GM12872 (cell line): ENCODE measurements around the gene CSTB.

ENCODE experiments used
- CTCF ChIP-seq: IDR thresholded peaks from 3 replicates; pipeline ENCODE4 v1.5.1; 2011; ENCODE audit warnings: low read depth, mild to moderate bottlenecking, low read length, moderate library complexity; ENCODE audit not compliant: insufficient read depth

The CSTB gene

GRCh38 chr21:43755820-43756594 lies 20.1 kb downstream of the CSTB start:
- no peak for TF ChIP-seq CTCF

GRCh38 chr21:43754948-43755781 lies 20.9 kb downstream of the CSTB start:
- TF ChIP-seq CTCF: no peak

- TF ChIP-seq CTCF: no peak
Observed at GRCh38 chr21:43753439-43753799, 22.7 kb downstream of the CSTB start.

- TF ChIP-seq CTCF: no peak
Observed at GRCh38 chr21:43752758-43753438, 23.2 kb downstream of the CSTB start.

GRCh38 chr21:43751955-43752591 lies 24.0 kb downstream of the CSTB start:
- no peak for TF ChIP-seq CTCF

- TF ChIP-seq CTCF: no peak
Observed at GRCh38 chr21:43750339-43751033, 25.6 kb downstream of the CSTB start.
